Measurements from ENCODE around the gene MCF2.

GRCh38 chrX:139560221-139560620 is 147.7 kb downstream of the MCF2 start:
- no peak for TF ChIP-seq CTCF (conservative IDR thresholded peaks at IDR 0.05; ENCODE audit: low read length)
- no peak for TF ChIP-seq EZH2phosphoT487 (IDR thresholded peaks at IDR 0.05; ENCODE audit: borderline replicate concordance)
